ENCODE data around the gene LHFPL6.

Gene LHFPL6

GRCh38 chr13:39375601-39376000, 227.4 kb downstream of the LHFPL6 start:
- Histone ChIP-seq H4K8ac (ENCODE audit: low read depth, low read length) (no peak overlapping the region), H3K9me3 (ENCODE audit: insufficient read depth, low read depth, low read length) (no peaks in the 10 kb centered on the region), H3K79me2 (ENCODE audit: control insufficient read depth, insufficient read depth, low read length, poor library complexity) (no peaks in the 10 kb centered on the region), H3K4me2 (ENCODE audit: low read length) (no peak overlapping the region), H3K27ac (ENCODE audit: low read depth, low read length) (no peak overlapping the region), H2BK5ac (ENCODE audit: low read depth, low read length, poor library complexity) (no peak overlapping the region), H4K12ac (ENCODE audit: low read depth, low read length) (no peak overlapping the region), H3K79me1 (ENCODE audit: low read length) (no peaks in the 10 kb centered on the region), H3K18ac (ENCODE audit: low read length) (no peak overlapping the region), H3K9ac (ENCODE audit: low read length) (no peak overlapping the region), H2AK5ac (ENCODE audit: low read length) (no peak overlapping the region), H3K4me3 (ENCODE audit: low read depth, low read length) (no peak overlapping the region), H3K4me1 (ENCODE audit: control insufficient read depth in 1 of 2, insufficient read depth in 2 of 2, low read length in 2 of 2) (peaks cover 4 to 7% of the 10 kb centered on the region in 2 experiments), H3K27me3 (ENCODE audit: insufficient read depth, low read length) (no peaks in the 10 kb centered on the region), H2BK120ac (ENCODE audit: insufficient read depth, low read length, poor library complexity) (no peak overlapping the region), H3K4ac (ENCODE audit: low read depth, low read length) (no peak overlapping the region), H3K14ac (ENCODE audit: low read length) (no peak overlapping the region), H3K23ac (ENCODE audit: low read length) (no peak overlapping the region), H2BK12ac (ENCODE audit: low read length) (no peak overlapping the region), H4K91ac (ENCODE audit: low read depth, low read length) (no peak overlapping the region), H3K36me3 (ENCODE audit: control insufficient read depth in 1 of 2, insufficient read depth in 2 of 2, low read length in 2 of 2) (no peaks in the 10 kb centered on the region), H2AFZ (ENCODE audit: insufficient read depth, low read length, poor library complexity) (no peak overlapping the region)
- WGBS (ENCODE audit: extremely low coverage, insufficient coverage, insufficient read length): no CpG with 5 or more reads among the region's 3 CpGs
- DNase-seq: no peak

DNA sequence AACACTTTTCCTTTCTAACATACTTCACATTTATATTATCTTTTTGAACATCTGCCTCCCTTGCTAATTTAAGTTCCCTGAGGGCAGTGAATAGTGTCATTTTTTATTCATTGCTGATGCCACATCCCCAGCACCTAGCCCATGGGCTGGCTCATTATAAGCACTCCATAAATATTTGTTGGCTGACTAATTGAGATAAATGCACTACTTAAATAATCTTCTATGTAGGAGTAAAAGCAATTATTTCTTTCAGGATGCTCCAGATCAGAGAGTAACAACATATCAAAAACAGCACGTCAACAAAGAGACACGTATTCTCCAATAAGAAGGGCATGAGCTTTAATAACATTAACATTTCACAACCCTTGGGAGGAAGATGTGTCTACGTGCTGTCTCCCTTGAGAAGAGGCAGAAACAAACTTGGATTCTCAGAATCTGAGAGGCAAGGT, 228.2 kb downstream of the LHFPL6 start:
- WGBS (ENCODE audit: extremely low coverage, insufficient coverage, insufficient read length): no CpG with 5 or more reads among the region's 3 CpGs
- DNase-seq: peak; percentile 41 to 72
- H3K9ac ChIP-seq (ENCODE audit: low read length): no peak overlapping the region
- no peak overlapping the region for H3K4me3 ChIP-seq (ENCODE audit: low read depth, low read length)
- H3K79me2 ChIP-seq (ENCODE audit: control insufficient read depth, insufficient read depth, low read length, poor library complexity): no peaks in the 10 kb centered on the region
- no peak overlapping the region for H4K12ac ChIP-seq (ENCODE audit: low read depth, low read length)
- H3K4ac ChIP-seq (ENCODE audit: low read depth, low read length): no peak overlapping the region
- H2AFZ ChIP-seq (ENCODE audit: insufficient read depth, low read length, poor library complexity): no peak overlapping the region
- H3K27ac ChIP-seq (ENCODE audit: low read depth, low read length): no peak overlapping the region
- no peaks in the 10 kb centered on the region for H3K27me3 ChIP-seq (ENCODE audit: insufficient read depth, low read length)
- H2BK120ac ChIP-seq (ENCODE audit: insufficient read depth, low read length, poor library complexity): no peak overlapping the region
- no peak overlapping the region for H2BK5ac ChIP-seq (ENCODE audit: low read depth, low read length, poor library complexity)
- no peak overlapping the region for H3K18ac ChIP-seq (ENCODE audit: low read length)
- H4K8ac ChIP-seq (ENCODE audit: low read depth, low read length): no peak overlapping the region
- no peak overlapping the region for H3K4me2 ChIP-seq (ENCODE audit: low read length)
- no peak overlapping the region for H3K14ac ChIP-seq (ENCODE audit: low read length)
- H2BK12ac ChIP-seq (ENCODE audit: low read length): no peak overlapping the region
- no peaks in the 10 kb centered on the region for H3K36me3 ChIP-seq (ENCODE audit: control insufficient read depth in 1 of 2, insufficient read depth in 2 of 2, low read length in 2 of 2)
- H3K4me1 ChIP-seq (ENCODE audit: control insufficient read depth in 1 of 2, insufficient read depth in 2 of 2, low read length in 2 of 2): peaks cover 4 to 7% of the 10 kb centered on the region in 2 experiments
- no peaks in the 10 kb centered on the region for H3K9me3 ChIP-seq (ENCODE audit: insufficient read depth, low read depth, low read length)
- no peaks in the 10 kb centered on the region for H3K79me1 ChIP-seq (ENCODE audit: low read length)
- no peak overlapping the region for H4K91ac ChIP-seq (ENCODE audit: low read depth, low read length)
- no peak overlapping the region for H3K23ac ChIP-seq (ENCODE audit: low read length)
- H2AK5ac ChIP-seq (ENCODE audit: low read length): no peak overlapping the region

GRCh38 chr13:39373145-39373544, 229.8 kb downstream of the LHFPL6 start:
- H2AFZ ChIP-seq (ENCODE audit: insufficient read depth, low read length, poor library complexity): no peak overlapping the region
- no peak overlapping the region for H2BK12ac ChIP-seq (ENCODE audit: low read length)
- H4K91ac ChIP-seq (ENCODE audit: low read depth, low read length): no peak overlapping the region
- no peak overlapping the region for H3K27ac ChIP-seq (ENCODE audit: low read depth, low read length)
- no peaks in the 10 kb centered on the region for H3K9me3 ChIP-seq (ENCODE audit: insufficient read depth, low read depth, low read length)
- H3K4ac ChIP-seq (ENCODE audit: low read depth, low read length): no peak overlapping the region
- no peak overlapping the region for H4K8ac ChIP-seq (ENCODE audit: low read depth, low read length)
- no peak overlapping the region for H3K4me3 ChIP-seq (ENCODE audit: low read depth, low read length)
- no peak overlapping the region for H3K14ac ChIP-seq (ENCODE audit: low read length)
- WGBS (ENCODE audit: extremely low coverage, insufficient coverage, insufficient read length): no CpG with 5 or more reads among the region's 3 CpGs
- H3K36me3 ChIP-seq (ENCODE audit: control insufficient read depth in 1 of 2, insufficient read depth in 2 of 2, low read length in 2 of 2): no peaks in the 10 kb centered on the region
- H3K4me2 ChIP-seq (ENCODE audit: low read length): no peak overlapping the region
- H3K79me1 ChIP-seq (ENCODE audit: low read length): no peaks in the 10 kb centered on the region
- H2AK5ac ChIP-seq (ENCODE audit: low read length): no peak overlapping the region
- no peaks in the 10 kb centered on the region for H3K79me2 ChIP-seq (ENCODE audit: control insufficient read depth, insufficient read depth, low read length, poor library complexity)
- H2BK120ac ChIP-seq (ENCODE audit: insufficient read depth, low read length, poor library complexity): no peak overlapping the region
- H3K18ac ChIP-seq (ENCODE audit: low read length): no peak overlapping the region
- peaks cover 4 to 7% of the 10 kb centered on the region in 2 experiments for H3K4me1 ChIP-seq (ENCODE audit: control insufficient read depth in 1 of 2, insufficient read depth in 2 of 2, low read length in 2 of 2)
- H2BK5ac ChIP-seq (ENCODE audit: low read depth, low read length, poor library complexity): no peak overlapping the region
- H3K23ac ChIP-seq (ENCODE audit: low read length): no peak overlapping the region
- no peak for DNase-seq
- H3K27me3 ChIP-seq (ENCODE audit: insufficient read depth, low read length): no peaks in the 10 kb centered on the region
- no peak overlapping the region for H3K9ac ChIP-seq (ENCODE audit: low read length)
- H4K12ac ChIP-seq (ENCODE audit: low read depth, low read length): no peak overlapping the region

- no peak for DNase-seq
- H3K27ac ChIP-seq (ENCODE audit: low read depth, low read length): no peak overlapping the region
- H2AFZ ChIP-seq (ENCODE audit: insufficient read depth, low read length, poor library complexity): no peak overlapping the region
- no CpG with 5 or more reads among the region's 5 CpGs for WGBS (ENCODE audit: extremely low coverage, insufficient coverage, insufficient read length)
- H2AK5ac ChIP-seq (ENCODE audit: low read length): no peak overlapping the region
- H3K36me3 ChIP-seq (ENCODE audit: control insufficient read depth in 1 of 2, insufficient read depth in 2 of 2, low read length in 2 of 2): no peaks in the 10 kb centered on the region
- H3K18ac ChIP-seq (ENCODE audit: low read length): no peak overlapping the region
- H4K12ac ChIP-seq (ENCODE audit: low read depth, low read length): no peak overlapping the region
- no peak overlapping the region for H2BK120ac ChIP-seq (ENCODE audit: insufficient read depth, low read length, poor library complexity)
- no peaks in the 10 kb centered on the region for H3K79me1 ChIP-seq (ENCODE audit: low read length)
- H3K4me2 ChIP-seq (ENCODE audit: low read length): no peak overlapping the region
- H3K79me2 ChIP-seq (ENCODE audit: control insufficient read depth, insufficient read depth, low read length, poor library complexity): no peaks in the 10 kb centered on the region
- H3K4ac ChIP-seq (ENCODE audit: low read depth, low read length): no peak overlapping the region
- no peak overlapping the region for H3K9ac ChIP-seq (ENCODE audit: low read length)
- H3K9me3 ChIP-seq (ENCODE audit: insufficient read depth, low read depth, low read length): no peaks in the 10 kb centered on the region
- no peak overlapping the region for H2BK5ac ChIP-seq (ENCODE audit: low read depth, low read length, poor library complexity)
- no peak overlapping the region for H3K4me3 ChIP-seq (ENCODE audit: low read depth, low read length)
- no peak overlapping the region for H3K23ac ChIP-seq (ENCODE audit: low read length)
- H3K27me3 ChIP-seq (ENCODE audit: insufficient read depth, low read length): no peaks in the 10 kb centered on the region
- no peak overlapping the region for H3K14ac ChIP-seq (ENCODE audit: low read length)
- no peak overlapping the region for H2BK12ac ChIP-seq (ENCODE audit: low read length)
- H4K8ac ChIP-seq (ENCODE audit: low read depth, low read length): no peak overlapping the region
- H3K4me1 ChIP-seq (ENCODE audit: control insufficient read depth in 1 of 2, insufficient read depth in 2 of 2, low read length in 2 of 2): peaks cover 4 to 7% of the 10 kb centered on the region in 2 experiments
- H4K91ac ChIP-seq (ENCODE audit: low read depth, low read length): no peak overlapping the region
These were observed 231.3 kb downstream of the LHFPL6 start for GRCh38 chr13:39371706-39372105.

All from trophoblast cell (in vitro differentiated cells and primary cell).